Stimulated activated naive CD8-positive, alpha-beta T cell treated with anti-CD3 and anti-CD28 coated beads, Interleukin-15, Interleukin-2, amounts not matched to agents 100 U/mL and 50 U/mL, for 24 hours (primary cell): ENCODE measurements around the gene HNRNPL.
"Not testable (repeated sequence)": the region's sequence is repeated elsewhere in the genome, so short reads cannot be mapped to it uniquely, and the experiment has no call there.

ENCODE experiments used
- ATAC-seq: fragments of 150-1000 bp; cut with Tn5 transposase; one replicate; pipeline ENCODE4 v1.10.0; 2021
- DNase-seq: peaks from one replicate; pipeline ENCODE4 v3.0.0; 2021

Gene HNRNPL

DNA sequence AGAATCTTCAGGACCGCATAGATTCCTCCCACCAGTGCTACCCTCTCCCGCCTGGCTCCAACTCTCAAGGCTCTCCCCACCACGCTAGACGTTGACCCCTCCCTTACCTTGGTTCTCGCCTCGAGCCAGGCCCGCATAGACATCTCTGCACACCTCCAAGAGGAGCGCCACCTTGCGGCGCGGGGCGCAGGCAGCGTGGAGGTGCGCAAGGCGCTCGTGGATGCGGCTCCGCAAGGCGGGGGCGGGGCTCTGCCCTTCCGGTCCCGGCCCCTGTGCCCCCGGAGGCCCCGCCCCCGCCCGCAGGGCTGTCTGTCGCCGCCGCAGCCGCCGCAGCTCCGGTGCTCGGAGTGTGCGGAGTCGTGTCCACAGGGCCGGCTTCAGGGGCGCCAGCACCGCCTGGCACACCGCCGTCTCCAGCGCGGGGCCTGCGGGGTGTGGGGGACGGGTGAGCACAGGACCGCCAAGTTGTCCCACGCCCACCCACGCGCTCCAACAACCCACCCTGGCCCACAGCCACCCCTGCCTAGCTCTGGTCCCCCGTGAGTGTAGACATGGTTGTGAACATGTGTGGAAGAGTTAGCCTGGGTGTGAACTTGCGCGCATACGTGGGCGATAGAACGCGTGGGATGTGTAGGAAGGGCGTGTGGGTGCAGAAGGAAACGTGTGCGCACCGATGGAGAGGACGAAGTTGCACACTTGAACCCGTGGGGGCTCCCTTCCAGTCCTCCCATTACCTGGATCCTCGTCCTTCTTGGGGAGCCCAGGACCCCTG, 20.2 kb upstream of the HNRNPL start:
- DNase-seq (peak; percentile 96), ATAC-seq (peak; percentile 91)

DNA sequence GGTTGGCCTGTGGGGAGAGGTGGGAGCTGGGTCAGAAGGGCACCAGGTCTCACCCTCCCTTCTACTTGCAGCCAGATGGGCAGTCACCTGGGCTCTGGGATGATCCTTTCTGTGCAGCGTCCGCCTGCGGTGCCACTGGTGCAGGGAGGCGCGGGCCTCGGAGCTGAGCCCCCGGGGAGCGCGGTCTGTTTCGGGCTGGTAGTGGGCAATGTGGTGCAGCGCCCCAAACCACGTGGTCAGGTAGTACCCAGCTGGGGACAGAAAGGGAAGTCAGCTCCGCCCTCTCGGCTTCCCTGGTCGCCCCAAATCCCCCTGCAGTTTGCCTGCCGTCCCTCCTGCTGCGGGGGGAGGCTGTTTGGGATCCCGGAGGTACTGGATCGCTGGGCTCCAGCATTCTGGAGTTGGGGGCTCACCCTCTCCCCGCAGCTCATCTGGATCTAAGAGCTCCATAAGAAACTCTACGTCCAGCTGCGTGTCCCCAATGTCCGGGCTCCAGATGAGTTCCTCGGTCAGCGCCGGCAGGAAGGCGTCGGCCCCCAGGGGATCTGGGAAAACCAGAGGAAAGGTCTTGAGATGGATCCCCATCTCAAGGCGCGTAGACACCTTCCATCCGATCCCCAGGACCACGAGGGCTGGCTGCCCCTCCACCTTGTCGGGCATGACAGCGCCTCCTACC, 19.5 kb upstream of the HNRNPL start:
- ATAC-seq (peak; percentile 14), DNase-seq (peak; percentile 64)

DNA sequence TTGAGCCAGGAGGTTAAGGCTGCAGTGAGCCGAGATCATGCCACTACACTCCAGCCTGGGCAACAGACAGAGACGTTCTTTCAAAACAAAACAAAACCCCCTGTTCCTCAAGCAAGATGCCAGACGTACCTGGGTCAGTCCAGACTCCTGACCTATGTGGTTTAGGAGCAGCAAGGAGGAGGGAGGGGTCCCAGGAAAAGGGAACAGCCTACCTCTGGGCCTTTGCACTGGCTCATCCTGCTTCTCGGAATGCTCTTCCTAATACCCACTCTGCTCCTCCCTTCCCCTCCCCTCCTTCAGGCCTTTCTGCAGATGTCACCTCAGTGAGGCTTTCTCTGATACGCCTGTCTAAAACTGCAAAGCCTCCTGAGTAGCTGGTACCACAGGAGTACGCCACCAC, 18.8 kb upstream of the HNRNPL start:
- ATAC-seq, result no peak
- DNase-seq, result no peak

DNA sequence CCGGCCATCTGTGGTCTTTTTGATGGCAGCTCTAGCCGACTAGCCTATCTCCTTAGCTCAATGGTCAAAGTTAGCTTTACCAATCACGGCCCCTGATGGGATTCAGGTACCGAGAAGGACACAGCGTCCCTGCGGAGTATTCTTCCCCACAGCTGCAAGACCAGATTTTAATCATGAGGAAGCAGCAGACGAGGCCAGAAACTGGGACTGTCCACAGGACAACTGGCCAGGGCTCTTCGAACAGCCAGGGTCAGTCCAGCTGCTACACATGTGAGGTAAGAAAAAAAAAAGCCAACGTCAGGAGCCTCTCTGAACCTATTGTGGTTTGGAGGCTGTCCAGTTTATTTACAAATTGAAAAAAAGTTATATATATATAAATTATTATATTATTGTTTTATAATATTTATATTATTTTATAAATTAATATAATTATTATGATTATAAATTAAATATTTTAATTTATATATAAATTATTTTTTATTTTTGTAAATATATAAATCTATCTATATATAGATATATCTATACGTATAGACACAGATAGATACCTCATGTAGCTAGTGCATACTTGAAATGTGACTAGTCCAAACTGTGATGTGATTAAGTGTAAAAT, 17.5 kb upstream of the HNRNPL start:
- ATAC-seq, result no peak

DNA sequence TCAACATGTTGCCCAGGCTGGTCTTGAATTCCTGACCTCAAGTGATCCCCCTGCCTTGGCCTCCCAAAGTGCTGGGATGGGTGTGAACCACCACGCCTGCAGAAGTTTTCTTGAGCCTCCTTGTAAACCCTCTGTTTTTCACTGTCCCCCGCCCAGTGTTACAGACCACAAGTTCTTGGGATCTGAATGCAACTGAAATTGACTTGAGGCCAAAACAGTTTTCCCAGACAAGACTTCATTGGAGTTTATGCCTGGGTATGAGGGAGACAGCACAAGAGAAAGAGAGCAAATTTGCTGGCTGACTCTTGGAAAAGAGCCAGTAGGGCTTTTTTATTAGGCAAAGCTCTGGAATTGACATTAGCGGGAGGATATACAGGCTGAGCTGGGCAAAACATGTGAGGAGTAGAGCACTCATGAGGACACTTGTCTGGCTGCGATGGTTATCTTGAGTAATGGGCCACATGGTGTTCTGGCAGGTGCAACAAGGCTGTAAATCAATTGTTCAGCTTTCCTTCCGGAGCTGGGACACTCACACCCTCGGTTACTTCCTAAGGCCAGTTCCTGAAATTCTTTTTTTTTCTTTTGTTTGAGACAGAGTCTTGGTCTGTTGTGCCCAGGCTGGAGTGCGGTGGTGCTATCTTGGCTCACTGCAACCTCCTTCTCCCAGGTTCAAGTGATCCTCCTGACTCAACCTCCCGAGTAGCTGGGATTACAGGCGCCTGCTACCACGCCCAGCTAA, 12.7 kb upstream of the HNRNPL start:
- ATAC-seq, result no peak
- no peak for DNase-seq

More for the DNA sequence above, 17.5 kb upstream of the HNRNPL start:
- DNase-seq, result no peak

DNA sequence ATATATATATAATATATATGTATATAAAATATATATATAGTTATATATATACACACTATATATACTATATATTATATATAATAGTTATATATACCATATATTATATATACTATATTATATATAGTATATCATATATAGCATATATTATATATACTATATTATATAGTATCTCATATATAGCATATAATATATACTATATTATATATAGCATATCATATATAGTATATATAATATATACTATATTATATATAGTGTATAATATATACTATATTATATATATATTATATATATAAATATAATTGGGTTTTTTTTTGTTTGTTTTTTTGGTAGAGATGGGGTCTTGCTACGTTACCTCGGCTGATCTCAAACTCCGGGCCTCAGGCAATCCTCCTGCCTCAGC, 11.6 kb upstream of the HNRNPL start:
- ATAC-seq (no peak), DNase-seq (no peak)

DNA sequence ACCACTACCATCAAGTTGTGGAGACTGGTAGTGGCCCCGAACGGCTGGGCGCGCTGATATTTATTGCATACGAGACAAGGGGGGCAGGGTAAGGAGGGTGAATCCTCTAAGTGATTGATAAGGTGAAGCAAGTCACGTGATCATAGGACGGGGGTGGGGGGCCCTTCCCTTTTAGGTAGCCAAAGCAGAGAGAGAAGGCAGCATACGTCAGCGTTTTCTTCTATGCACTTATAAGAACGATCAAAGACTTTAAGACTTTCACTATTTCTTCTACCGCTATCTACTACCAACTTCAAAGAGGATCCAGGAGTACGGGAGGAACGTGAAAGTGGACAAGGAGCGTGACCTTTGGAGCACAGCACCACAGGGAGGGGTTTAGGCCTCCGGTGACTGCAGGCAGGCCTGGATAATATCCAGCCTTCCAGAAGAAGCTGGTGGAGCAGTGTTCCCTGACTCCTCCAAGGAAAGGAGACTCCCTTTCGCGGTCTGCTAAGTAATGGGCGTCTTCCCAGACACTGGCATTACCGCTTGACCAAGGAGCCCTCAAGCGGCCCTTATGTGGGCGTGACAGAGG, 9.9 kb upstream of the HNRNPL start:
- DNase-seq, ATAC-seq: not testable (repeated sequence)

DNA sequence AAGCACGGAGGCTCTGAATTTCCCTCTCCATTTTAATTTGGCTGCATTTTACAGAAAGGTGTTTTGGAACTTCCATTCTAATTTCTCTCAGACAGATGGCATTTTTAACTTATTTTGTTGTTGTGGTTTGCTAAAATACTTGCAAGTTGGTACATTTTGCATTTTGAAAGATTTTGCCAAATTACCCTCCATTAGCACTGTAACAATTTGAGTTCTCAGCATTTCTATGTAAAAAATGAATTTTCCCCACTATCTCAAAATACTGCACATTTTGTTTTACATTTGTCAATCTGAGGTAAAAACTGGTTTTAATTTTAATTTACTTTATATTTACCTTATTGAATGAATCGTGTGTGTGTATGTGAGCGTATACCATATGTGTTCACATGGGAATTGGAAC, 7.0 kb upstream of the HNRNPL start:
- DNase-seq (no peak), ATAC-seq (no peak)

DNA sequence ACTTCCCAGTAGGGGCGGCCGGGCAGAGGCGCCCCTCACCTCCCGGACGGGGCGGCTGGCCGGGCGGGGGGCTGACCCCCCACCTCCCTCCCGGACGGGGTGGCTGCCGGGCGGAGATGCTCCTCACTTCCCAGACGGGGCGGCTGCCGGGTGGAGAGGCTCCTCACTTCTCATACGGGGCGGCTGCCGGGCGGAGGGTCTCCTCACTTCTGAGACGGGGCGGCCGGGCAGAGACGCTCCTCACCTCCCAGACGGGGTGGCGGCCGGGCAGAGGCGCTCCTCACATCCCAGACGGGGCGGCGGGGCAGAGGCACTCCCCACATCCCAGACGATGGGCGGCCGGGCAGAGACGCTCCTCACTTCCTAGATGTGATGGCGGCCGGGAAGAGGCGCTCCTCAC, 6.0 kb upstream of the HNRNPL start:
- ATAC-seq, DNase-seq: not testable (repeated sequence)

DNA sequence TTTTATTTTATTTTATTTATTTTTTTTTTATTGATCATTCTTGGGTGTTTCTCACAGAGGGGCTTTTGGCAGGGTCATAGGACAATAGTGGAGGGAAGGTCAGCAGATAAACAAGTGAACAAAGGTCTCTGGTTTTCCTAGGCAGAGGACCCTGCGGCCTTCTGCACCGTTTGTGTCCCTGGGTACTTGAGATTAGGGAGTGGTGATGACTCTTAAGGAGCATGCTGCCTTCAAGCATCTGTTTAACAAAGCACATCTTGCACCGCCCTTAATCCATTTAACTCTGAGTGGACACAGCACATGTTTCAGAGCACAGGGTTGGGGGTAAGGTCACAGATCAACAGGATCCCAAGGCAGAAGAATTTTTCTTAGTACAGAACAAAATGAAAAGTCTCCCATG, 5.2 kb upstream of the HNRNPL start:
- DNase-seq, ATAC-seq: not testable (repeated sequence)

DNA sequence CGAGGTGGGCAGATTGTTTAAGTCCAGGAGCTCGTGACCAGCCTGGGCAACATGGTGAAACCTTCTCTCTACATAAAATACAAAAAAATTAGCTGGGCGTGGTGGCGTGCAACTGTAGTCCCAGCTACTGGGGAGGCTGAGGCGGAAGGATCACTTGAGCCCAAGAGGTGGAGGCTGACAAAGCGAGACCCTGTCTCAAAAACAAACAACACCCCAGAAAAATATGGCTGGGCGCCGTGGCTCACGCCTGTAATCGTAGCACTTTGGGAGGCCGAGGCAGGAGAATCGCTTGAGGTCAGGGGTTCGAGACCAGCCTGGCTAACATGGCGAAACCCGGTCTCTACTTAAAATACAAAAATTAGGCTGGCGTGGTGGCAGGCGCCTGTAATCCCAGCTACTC, 3.4 kb upstream of the HNRNPL start:
- DNase-seq (no peak), ATAC-seq (no peak)

DNA sequence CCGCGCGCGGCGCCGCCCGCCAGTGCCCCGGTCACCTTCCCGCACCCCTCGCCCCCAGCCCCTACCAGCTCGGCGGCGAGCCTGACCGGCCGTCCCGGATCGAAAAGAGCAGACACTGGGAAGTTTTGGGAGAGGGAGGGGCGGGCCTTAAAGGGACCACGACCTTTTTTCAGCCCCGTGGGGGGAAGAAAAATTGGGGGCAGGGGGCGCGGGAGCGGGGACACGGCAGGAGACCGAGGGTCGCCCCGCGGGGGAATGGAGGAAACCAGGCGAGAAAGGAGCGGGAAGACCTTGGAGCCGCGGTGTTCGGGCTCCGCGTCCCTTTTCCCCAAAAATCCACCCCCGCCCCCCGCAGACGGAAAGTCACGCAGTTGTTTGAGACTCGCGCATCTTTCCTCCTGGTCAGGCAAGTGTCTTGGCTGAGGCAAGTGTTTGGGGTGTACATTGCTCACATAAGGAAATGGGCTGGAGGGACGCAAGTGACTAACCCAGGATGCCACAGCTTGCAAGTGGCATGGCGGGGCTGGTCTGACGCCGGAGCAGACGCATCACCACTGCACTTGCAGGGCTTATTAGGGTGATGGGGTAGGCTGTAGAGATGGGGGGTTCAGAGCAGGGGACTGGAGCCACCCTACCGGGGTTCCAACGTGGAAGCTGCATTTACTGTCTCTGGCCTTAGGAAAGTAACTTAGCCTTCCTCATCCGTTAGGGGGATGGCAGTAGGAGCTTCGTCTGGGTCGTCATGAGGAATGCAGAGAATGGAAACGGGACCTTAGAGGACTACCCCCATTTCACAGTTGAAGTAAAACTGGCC, 2.7 kb upstream of the HNRNPL start:
- peak; percentile 74 for DNase-seq
- ATAC-seq, result no peak

DNA sequence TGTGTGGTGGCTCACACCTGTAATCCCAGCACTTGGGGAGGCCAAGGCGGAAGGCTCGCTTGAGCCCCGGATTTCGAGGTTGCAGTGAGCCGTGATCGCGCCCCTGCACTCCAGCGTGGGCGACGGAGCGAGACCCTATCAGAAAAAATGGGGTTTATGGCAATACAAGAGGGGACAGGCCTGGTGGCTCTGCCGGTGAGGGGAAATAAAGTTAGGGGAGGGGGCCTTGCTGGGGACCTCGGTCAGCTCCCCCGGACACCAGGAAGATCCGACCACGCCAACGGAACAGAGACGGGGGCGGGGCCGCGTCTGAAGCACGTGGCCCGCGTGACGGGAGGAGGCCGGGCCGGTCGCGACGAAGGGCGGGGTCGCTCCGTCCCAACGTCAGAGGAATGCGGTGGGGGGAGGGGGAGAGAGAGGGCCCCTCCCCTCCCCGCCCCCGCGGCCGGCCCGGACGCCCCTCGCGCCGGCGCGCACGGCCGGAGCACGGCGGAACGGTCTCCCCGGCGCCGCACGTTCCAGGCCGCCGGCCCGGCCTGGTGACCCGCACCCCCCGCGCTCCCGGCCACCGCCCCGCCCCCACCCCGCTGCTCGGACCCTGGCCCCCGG, 1.9 kb upstream of the HNRNPL start:
- ATAC-seq (peak; percentile 7), DNase-seq (peak; percentile 96)

DNA sequence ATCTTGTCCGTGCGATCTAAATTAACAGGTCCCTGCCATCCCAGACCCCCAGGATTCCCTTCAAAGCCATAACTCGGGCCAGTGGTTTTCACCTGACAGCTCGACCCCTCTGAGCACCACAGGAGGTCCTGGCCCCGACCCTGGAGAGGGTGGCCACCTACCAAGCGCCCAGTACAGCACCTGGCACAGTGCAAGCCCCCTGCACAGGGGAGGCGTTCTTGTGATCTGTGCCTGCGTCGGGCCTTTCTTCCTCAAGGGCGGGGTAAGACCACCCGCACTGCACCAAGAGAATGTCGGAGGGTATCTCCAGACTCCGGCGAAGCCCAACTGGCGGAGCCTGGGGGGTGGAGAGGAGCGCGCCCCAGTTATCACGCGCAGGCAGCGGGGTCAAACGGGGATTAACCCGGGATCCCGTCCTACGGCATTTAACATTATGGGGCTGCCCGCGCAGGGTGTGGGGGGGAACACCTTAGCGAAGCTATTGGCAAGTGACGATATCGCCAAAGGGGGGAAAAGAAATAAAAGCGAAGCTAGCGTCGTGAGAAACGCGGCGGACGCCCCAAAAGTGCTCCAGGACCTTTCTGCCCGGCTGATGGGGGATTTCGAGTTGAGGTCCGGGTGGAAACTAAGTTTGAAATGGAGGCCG, 1.3 kb upstream of the HNRNPL start:
- DNase-seq, result peak; percentile 64
- no peak for ATAC-seq

DNA sequence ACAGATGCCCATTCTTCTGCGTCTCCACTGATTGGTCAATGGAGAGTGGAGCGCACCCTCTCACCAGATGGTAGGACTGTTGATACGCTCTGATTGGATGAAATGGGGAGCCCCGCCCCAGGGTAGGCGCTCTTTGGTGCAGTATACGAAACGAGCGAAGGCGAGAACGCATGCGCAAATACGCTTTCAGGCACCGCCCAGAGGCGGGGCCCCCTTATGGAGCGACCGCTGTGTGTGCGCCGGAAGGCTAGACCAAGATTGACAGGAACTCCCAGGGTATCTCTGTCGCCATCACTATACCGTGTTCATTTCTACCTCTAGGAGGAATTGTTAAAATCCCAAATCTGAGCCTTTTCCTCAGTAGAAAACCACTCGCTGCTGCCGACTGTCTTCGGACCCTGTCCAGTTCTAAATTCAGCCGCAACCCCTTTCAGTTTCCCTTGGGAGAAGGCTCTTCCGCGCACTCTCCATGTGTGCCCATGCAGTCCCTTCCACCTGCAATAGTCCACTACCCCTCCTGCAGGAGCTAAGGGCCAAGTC, 720 bp upstream of the HNRNPL start:
- peak; percentile 96 for DNase-seq

DNA sequence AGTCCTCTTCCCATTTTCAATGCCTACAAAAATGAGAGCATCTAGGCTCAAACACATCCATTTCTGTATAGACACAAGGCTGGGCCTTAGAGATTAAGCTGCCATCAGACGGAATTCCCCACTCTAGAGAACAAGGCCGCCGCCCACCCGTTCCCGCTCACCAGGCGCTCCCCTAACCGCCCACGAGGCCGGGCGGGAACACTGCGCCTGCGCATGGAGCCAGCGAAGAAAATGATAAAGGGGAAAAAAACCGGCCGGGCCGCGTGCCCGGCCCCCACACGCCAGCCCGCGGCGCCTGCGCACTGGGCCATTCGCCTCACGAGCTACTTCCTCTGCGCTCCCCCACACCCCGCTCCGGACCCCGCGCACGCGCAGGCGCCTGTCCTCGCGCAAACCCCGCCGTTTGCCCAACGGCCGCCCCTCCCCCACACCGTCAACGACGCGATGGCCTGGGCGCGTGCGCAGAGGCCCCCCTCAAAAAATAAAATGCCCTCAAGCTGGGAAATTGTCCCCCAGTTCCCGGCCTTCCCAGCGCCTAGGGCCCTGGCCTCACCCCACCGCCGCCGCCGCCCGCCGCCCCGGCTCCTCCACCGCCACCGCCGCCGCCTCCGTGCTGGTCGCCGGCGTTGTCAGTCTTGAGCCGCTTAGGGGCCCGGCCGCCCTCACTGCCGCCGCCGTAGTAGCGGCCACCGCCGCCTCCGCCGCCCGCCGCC, 483 bp downstream of the HNRNPL start:
- peak; percentile 14 for ATAC-seq
- peak; percentile 100 for DNase-seq

More for the DNA sequence above, 720 bp upstream of the HNRNPL start:
- peak; percentile 85 for ATAC-seq

DNA sequence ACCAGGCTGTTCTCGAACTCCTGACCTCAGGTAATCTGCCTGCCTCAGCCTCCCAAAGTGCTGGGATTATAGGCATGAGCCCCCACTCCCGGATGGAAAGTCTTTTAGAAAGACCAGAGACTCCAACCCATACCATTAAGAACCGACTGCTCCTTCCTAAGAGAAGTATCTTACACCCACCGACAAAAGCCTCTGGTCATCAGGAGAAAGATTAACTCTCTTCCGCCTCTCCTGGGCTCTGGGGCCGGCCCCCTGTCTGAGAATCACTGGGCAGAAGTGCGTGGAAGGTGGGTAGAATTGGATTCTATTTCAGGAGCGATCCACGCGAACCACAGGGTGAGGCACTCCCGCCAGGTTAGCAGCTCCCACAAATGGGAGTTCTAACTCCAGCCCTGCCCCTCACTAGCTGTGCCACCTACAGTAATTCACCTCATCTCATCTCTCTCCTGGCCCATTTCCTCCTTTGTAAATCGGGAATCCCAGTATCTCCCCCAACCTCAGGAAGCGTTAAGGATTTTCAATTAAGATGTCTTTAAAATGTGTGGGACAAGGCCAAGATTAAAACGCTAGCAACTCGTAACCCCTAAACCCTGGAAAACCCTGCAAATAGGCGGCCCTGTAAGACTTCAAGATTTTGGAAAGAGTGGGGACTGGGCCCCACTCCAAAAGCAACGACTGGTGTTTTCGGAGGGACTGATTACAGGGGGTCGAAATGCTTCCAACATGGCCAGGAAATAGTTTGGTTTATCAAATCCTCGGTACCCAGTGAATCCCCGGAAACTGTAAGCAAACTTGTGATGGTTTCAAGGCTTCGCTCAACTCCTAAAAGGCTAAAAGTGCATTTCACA, 1.3 kb downstream of the HNRNPL start:
- no peak for DNase-seq
- ATAC-seq, result no peak

DNA sequence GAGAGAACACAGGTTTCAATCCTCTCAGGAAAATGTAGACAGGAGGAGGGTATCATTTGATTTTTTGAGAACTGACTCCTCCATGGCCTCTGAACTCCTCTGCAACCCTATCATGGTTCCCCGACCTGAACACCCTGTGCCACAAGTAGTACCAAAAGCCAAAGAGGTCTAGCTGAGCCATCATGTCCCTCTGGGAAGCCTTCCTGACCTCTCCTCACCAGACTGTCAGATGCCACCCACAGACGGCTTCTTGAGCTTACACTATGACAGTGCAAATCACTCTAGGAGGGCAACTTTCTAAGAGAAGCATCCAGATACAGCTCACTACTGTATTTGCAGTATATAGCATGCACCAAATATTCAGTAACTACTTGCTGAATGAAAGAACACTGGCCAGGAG, 3.7 kb downstream of the HNRNPL start:
- ATAC-seq, result no peak
- DNase-seq, result no peak
